ENCODE measurements around the gene ORAI3. TPM values are rescaled to one million over a fixed set of nuclear protein-coding genes. Genes with fewer than 3 reads are reported as not detected.
A peak's percentile ranks its signal among the peaks of the same experiment; 100 is the strongest.

ORAI3 gene
- total RNA-seq, 2 experiments from 2014 or later, result 6.9 to 7.9 TPM

DNA sequence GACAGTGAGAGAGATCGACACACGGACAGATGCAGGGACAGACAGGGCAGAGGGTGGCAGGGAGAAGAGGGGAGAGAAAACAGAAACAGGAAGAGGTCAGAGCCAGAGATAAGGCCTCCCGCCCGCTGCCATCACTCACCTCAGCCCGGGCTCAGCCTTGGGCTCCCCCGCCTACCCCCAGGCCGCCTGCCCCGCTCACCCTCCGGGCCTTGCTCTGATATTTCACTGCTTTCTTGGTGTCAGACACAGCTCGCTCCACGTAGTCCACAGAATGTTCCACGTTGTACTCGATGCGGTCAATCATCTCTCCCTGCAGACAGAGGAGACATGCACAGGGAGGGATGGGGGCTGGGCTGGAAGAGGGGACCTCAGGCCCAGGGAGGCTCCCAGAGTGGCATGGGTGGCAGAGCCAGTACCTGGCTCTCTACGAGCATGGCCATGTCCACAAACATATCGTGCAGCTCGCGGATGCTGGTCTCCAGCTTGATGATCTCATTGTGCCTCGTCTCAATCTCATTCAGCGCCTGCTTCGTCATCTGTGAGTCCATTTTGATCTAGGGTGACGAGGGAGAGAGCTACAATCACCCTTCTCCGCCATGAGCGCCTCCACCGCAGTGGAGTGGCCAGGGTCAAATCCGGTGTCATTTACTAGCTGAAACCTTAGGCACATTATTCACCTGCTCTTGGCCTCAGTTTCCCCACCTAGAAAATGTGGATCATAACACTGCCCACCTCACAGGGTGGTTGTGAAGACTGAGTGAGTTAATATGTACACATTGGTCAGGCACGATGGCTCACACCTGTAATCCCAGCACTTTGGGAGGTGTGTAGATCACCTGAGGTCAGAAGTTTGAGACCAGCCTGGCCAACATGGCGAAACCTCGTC, 44.3 kb downstream of the ORAI3 start:
- intact Hi-C loops (cut with DNase I, micrococcal nuclease), result loop anchor here in 1 of 2 experiments (10.0 kb wide), 3 partner anchors 52 to 872 kb away; no protein-coding TSS in a partner anchor
- CTCF ChIA-PET, result interaction anchor here (0.6 to 1.1 kb wide), 5 partner anchors 9 to 170 kb away, joined by 3 read pairs; no protein-coding TSS in a partner anchor
- Mint-ChIP-seq H3K4me1 (peaks cover 16% of the 10 kb centered on the region), H3K36me3 (ENCODE audit: low read depth) (no peaks in the 10 kb centered on the region), H3K27me3 (peaks cover 3% of the 10 kb centered on the region), H3K9me3 (ENCODE audit: low read depth) (no peaks in the 10 kb centered on the region), H3K4me3 (no peak overlapping the region), H3K27ac (no peak overlapping the region)
- POLR2A ChIA-PET, result interaction anchor here (0.6 kb wide), 2 partner anchors 186 to 274 kb away, joined by 3 read pairs; partner anchors contain the start of gene FUS
- no peak for DNase-seq
- ATAC-seq, result no peak

DNA sequence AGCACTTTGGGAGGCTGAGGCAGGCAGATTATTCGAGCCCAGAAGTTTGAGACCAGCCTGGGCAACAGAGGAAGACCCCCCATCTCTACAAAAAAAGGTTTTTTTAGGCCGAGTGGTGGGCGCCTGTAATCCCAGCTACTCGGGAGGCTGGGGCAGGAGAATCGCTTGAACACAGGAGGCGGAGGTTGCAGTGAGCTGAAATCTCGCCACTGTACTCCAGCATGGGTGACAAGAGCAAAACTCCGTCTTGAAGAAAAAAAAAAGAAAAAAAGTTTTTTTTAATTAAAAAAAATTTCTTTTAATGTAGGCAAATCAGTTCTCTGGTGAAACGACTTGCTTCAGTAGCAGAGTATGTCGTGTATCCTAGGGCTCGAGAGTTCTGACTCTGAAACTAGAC, 47.1 kb downstream of the ORAI3 start:
- Mint-ChIP-seq H3K27ac (no peak overlapping the region), H3K36me3 (ENCODE audit: low read depth) (no peaks in the 10 kb centered on the region)

DNA sequence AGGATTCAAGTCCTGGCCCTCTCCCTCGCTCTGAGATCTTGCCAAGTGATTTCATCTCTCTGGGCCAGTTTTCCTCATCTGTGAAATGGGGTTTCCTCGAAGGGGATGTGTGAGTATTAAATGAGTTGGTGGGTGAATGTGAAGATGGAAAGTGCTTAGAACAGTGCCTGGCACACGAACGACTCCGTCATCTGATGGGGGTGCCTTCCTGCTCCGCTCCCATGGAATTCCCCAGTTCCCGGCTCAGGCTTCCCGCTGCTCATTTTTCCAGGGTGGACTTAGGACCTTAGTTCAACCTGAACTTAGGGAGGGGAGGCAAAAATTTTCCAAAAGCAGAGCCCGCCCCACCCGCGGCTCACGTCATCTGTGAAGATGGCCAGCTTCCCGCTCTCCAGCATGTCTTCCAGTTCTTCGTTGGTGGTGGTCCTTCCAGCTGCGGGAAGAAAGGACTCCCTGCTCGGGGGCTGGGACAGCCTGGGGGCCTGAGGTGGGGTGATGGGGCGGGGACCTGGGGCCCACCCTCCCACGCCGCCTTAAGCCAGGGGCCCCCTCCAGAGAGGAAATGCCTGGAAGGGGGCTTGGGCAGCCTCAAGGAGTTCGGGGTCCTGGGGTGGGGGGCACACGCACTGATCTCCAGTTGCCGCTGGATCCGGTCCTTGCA, 47.6 kb downstream of the ORAI3 start:
- ChIA-PET POLR2A (interaction anchor here (0.8 kb wide), 1 partner anchor 76 kb away, joined by 3 read pairs; no protein-coding TSS in a partner anchor), CTCF (interaction anchor here (0.6 kb wide), 1 partner anchor 907 kb away, joined by 3 read pairs; no protein-coding TSS in a partner anchor)
- H3K36me3 Mint-ChIP-seq (ENCODE audit: low read depth), result no peaks in the 10 kb centered on the region
- H3K4me3 Mint-ChIP-seq, result peak overlapping the region; percentile 72
- ATAC-seq (no peak), DNase-seq (no peak)
- H3K4me1 Mint-ChIP-seq, result peaks cover 16% of the 10 kb centered on the region
- H3K9me3 Mint-ChIP-seq (ENCODE audit: low read depth), result no peaks in the 10 kb centered on the region
- intact Hi-C loops (cut with DNase I, micrococcal nuclease), result loop anchor here (2.0 to 10.0 kb wide), 5 partner anchors 48 to 868 kb away; partner anchors contain the start of gene FBXL19 (in 1 of the 2)
- peaks cover 3% of the 10 kb centered on the region for H3K27me3 Mint-ChIP-seq
- no peak overlapping the region for H3K27ac Mint-ChIP-seq

More for the DNA sequence above, 47.1 kb downstream of the ORAI3 start:
- H3K4me3 Mint-ChIP-seq, result peak overlapping the region; percentile 72
- peaks cover 16% of the 10 kb centered on the region for H3K4me1 Mint-ChIP-seq
- ChIA-PET CTCF (interaction anchor here (0.6 kb wide), 1 partner anchor 906 kb away, joined by 3 read pairs; no protein-coding TSS in a partner anchor), POLR2A (no interaction called here)
- H3K27me3 Mint-ChIP-seq, result peaks cover 3% of the 10 kb centered on the region
- DNase-seq (no peak), ATAC-seq (no peak)
- no peaks in the 10 kb centered on the region for H3K9me3 Mint-ChIP-seq (ENCODE audit: low read depth)
- intact Hi-C loops (cut with DNase I, micrococcal nuclease), result loop anchor here (2.0 to 10.0 kb wide), 5 partner anchors 49 to 869 kb away; partner anchors contain the start of gene FBXL19 (in 1 of the 2)

DNA sequence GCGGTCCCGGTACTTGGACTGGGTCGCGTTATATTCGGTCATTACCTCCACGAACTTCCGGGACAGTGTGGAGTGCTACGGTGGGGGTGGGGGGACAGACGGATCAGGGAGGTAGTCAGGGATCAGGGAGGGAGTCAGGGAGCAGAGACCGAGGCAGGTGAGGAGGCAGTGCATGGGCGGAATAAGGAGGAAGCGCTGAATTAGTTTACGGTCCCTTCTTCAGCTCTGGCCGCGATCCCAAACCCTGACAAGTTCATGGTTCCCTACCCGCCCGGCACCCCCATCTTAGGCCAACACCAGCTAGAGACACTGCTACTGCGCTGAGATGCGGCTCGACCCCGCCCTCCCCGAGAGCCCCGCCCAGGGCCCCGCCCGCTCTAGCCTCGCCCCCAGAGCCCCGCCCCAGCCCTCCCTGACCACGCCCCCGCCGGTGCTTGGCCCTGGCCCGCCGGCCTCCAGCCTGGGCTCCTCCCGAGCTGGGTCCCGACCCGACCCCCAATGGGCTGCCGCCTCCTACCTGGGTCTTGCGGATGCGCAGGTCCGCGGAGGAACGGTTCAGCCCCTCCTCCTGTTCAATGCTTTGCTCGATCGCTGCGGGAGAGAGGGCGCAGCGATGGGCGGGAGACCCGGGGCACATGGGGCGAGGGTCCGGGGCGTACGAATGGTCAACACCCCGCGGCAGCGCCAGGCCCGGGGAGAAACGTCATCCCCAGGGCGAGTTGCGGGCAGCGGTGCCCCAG, 48.3 kb downstream of the ORAI3 start:
- no peak overlapping the region for H3K27ac Mint-ChIP-seq
- H3K27me3 Mint-ChIP-seq, result peaks cover 3% of the 10 kb centered on the region
- H3K36me3 Mint-ChIP-seq (ENCODE audit: low read depth), result no peaks in the 10 kb centered on the region
- intact Hi-C loops (cut with DNase I, micrococcal nuclease), result loop anchor here (1.0 to 10.0 kb wide), 13 partner anchors 36 to 868 kb away; partner anchors contain the start of genes ARMC5 (in 1 of the 2), FBXL19 (in 1 of the 2), KAT8 (in 1 of the 2) and SETD1A (in 1 of the 2)
- no peaks in the 10 kb centered on the region for H3K9me3 Mint-ChIP-seq (ENCODE audit: low read depth)
- peak overlapping the region; percentile 72 for H3K4me3 Mint-ChIP-seq
- peaks cover 16% of the 10 kb centered on the region for H3K4me1 Mint-ChIP-seq
- ChIA-PET POLR2A (interaction anchor here (0.8 kb wide), 1 partner anchor 76 kb away, joined by 3 read pairs; no protein-coding TSS in a partner anchor), CTCF (interaction anchor here (0.6 kb wide), 1 partner anchor 53 kb away, joined by 3 read pairs; no protein-coding TSS in a partner anchor)
- DNase-seq (peak; percentile 94), ATAC-seq (peak; percentile 95)

DNA sequence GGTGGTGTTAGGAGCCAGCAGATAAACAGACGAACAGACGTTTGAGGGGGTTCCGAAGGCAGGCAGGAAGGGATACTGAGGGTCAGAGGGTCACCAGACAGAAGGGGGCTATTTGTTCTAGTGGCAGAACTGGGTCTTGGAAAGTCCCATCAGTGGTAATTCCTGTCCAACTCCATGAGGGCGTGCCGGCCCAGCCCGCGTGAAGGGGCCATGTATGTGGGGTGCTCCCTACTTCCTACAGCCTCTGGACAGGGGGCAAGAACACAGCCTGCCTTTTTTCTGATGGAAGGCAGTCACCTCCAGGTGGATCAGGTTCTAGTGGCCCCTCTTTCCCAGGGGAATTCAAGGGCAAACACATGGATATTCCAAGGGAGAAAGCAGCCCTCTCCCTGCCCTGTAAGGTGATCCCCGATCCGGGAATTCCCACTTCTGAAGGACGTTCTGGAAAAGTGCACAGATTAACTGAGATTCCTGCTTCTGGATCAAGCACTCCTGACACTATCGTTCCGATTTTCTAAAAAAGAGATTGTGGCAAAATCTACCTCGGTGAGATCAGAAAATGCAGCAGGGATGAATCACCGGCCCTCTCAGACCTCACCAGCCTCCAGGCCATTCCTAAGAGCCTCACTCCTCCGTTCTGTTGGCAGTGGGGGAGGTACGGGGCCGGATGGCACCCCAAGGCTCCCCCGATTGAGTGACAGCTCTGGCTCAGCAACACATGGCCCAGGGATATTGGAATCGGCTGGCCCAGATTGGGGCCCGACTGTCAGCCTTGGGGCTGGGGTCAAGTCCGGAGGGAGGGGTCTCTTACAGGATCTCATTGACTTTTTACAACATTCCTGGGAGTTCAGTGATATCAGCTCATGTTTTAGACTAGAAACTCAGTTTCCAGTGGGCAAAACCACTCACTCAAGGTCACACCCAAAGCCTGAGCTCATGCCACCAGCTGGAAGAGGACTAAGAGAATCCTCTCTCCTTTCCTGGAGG, 49.1 kb downstream of the ORAI3 start:
- CTCF ChIA-PET, result interaction anchor here (0.6 to 2.1 kb wide), 6 partner anchors 12 to 336 kb away, joined by 3 to 8 read pairs (median 5); partner anchors contain the start of gene HSD3B7
- peaks cover 3% of the 10 kb centered on the region for H3K27me3 Mint-ChIP-seq

DNA sequence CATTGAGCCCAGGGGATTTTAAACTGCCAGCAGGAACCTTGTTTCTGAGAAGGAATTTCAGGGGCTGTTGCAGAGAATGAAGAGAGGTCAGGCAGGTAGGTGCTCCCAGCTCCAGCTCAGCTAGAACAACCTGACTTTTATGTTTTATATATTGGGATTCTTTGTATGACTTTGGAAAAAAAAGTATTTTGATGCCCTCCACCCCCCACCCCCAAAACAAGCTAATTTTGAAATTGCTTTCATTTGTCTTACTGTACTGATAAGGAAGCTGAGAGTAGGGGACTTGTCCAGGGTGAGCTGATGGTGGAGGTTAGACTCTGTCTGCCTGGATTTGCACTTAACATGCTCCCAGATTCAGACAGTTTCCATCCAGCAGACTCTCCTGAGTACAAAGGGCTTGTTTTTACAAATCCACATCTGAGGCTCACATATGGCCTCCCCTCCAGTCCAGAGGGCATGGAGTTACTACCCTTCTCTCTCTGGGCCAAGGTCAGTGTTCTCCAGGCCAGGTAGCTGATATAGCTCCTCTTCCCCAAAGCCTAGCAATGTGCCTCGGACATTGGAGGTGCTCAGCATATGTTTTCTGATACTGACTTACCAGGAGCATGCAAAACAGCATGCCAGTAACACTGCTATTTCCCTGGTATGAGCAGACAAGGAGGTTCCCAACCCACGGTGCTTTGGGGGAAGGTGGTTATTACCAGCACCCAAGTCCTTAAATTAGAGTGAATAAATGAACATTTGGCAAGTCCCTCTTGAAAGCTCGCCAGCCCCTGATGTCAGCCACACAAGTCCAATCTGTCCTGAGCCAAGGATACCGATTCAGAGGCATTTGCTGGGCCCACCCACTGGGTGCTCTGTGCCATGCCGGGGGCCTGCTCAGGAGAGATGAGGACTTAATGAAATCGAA, 50.2 kb downstream of the ORAI3 start:
- ATAC-seq, result no peak

More for the DNA sequence above, 49.1 kb downstream of the ORAI3 start:
- Mint-ChIP-seq H3K27ac (no peak overlapping the region), H3K9me3 (ENCODE audit: low read depth) (no peaks in the 10 kb centered on the region), H3K4me1 (peaks cover 16% of the 10 kb centered on the region), H3K36me3 (ENCODE audit: low read depth) (no peaks in the 10 kb centered on the region), H3K4me3 (peak overlapping the region; percentile 72)
- intact Hi-C loops (cut with DNase I, micrococcal nuclease), result loop anchor here (1.0 to 10.0 kb wide), 13 partner anchors 35 to 867 kb away; partner anchors contain the start of genes ARMC5 (in 1 of the 2), FBXL19 (in 1 of the 2), KAT8 (in 1 of the 2) and SETD1A (in 1 of the 2)
- ATAC-seq (no peak), DNase-seq (no peak)
- POLR2A ChIA-PET, result interaction anchor here (0.6 to 0.8 kb wide), 2 partner anchors 75 to 871 kb away, joined by 3 read pairs; no protein-coding TSS in a partner anchor

DNA sequence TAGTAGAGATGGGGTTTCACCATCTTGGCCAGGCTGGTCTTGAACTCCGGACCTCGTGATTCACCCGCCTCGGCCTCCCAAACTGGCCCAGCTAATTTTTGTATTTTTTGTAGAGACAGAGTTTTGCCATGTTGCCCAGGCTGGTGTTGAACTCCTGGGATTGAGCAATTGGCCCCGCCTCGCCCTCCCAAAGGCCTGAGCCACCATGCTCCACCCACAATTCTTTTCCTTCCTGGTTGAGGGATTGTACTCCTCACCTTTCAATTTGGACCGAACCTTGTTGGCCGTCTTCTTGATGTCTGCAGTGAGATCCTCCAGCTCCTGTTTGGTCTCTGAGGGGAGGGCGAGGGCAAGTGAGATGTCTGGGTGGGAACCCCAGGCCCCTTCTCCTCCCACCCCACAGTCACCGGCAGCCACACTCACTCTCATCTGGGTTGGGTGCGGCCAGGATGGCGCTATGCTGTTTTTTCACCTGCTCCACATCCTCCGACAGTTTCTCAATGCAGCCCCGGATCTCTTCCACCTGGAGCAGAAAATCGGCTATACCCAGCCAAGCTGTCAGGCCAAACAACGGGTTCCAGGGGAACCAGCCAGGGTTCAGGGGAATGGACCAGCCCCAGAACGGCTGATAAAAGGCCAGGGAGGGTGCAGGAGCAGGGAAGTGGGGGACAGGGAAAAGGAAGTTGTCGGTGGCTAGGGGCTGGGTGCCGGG, 52.0 kb downstream of the ORAI3 start:
- ATAC-seq, result no peak
- Mint-ChIP-seq H3K4me1 (peaks cover 8% of the 10 kb centered on the region), H3K27me3 (peaks cover 3% of the 10 kb centered on the region), H3K36me3 (ENCODE audit: low read depth) (no peaks in the 10 kb centered on the region), H3K9me3 (ENCODE audit: low read depth) (no peaks in the 10 kb centered on the region), H3K4me3 (no peak overlapping the region), H3K27ac (no peak overlapping the region)
- intact Hi-C loops (cut with DNase I, micrococcal nuclease), result no loop called here
- no peak for DNase-seq
- ChIA-PET POLR2A (no interaction called here), CTCF (no interaction called here)

More for the DNA sequence above, 50.2 kb downstream of the ORAI3 start:
- peaks cover 3% of the 10 kb centered on the region for H3K27me3 Mint-ChIP-seq
- no peak overlapping the region for H3K27ac Mint-ChIP-seq
- intact Hi-C loops (cut with DNase I, micrococcal nuclease), result loop anchor here in 1 of 2 experiments (10.0 kb wide), 3 partner anchors 46 to 866 kb away; no protein-coding TSS in a partner anchor
- DNase-seq, result no peak
- POLR2A ChIA-PET, result interaction anchor here (0.6 kb wide), 1 partner anchor 197 kb away, joined by 3 read pairs; no protein-coding TSS in a partner anchor
- CTCF ChIA-PET, result interaction anchor here (0.6 to 2.1 kb wide), 8 partner anchors 13 to 335 kb away, joined by 3 to 8 read pairs (median 4); partner anchors contain the start of gene HSD3B7
- H3K9me3 Mint-ChIP-seq (ENCODE audit: low read depth), result no peaks in the 10 kb centered on the region
- no peaks in the 10 kb centered on the region for H3K36me3 Mint-ChIP-seq (ENCODE audit: low read depth)
- no peak overlapping the region for H3K4me3 Mint-ChIP-seq
- H3K4me1 Mint-ChIP-seq, result peaks cover 16% of the 10 kb centered on the region

DNA sequence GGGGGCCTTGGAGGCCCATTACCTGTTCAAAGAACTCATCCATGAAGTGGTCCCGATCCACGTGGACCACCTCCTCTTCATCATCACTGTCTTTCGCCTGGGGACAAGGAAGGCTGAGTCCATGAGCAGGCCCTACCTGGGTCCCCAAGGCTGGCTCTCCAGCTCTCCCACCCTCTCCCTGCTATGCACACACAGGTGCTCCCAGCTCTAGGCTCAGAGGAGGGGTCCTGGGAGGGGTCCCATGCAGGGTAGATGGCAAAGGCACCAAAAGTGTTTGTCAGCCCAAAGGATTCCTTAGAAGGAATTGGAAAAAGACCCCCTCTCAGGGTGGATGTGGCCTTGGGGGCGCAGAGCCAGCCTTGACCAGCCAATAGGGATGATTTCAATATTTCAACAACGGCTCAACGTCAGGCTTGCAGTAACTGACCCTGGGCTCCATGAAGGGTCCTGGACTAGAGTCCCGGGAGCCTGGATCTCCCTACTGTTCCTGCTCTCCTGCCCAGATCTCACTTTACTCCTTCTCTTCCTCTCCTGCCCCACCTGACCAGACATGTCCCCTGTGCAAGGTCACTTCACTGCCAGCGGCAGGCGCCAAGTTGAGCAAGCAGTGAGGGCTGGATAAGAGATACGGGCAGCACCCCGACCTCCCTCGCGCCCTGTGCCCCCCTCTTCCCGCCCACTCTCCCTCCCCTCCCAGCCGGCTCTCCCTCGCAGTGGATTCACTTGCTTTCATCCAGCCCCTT, 52.8 kb downstream of the ORAI3 start:
- Mint-ChIP-seq H3K36me3 (ENCODE audit: low read depth) (no peaks in the 10 kb centered on the region), H3K4me1 (peaks cover 3% of the 10 kb centered on the region), H3K27ac (no peak overlapping the region), H3K9me3 (ENCODE audit: low read depth) (no peaks in the 10 kb centered on the region), H3K27me3 (no peaks in the 10 kb centered on the region), H3K4me3 (no peak overlapping the region)
- ChIA-PET CTCF (no interaction called here), POLR2A (no interaction called here)
- no peak for DNase-seq
- ATAC-seq, result no peak
- intact Hi-C loops (cut with DNase I, micrococcal nuclease), result no loop called here

Data from activated CD4-positive, alpha-beta T cell treated with anti-CD3 and anti-CD28 coated beads for 36 hours (primary cell).